ENCODE data around the gene TBC1D25. TPM values are rescaled to one million over a fixed set of nuclear protein-coding genes. Genes with fewer than 3 reads are reported as not detected.
A peak's percentile ranks its signal among the peaks of the same experiment; 100 is the strongest.

The TBC1D25 gene
- 10 to 100 TPM in 3 of 4 donors, 1 to 10 TPM in 1; 9.9 to 15.9 (median 12.2) TPM for total RNA-seq

- 1 to 41% methylated on average over 23 to 35 of the region's 59 CpGs for WGBS, 2 donors
- Histone ChIP-seq H3K4me3 (peak within 1 kb of the TSS; percentile 55 to 80 (median 72)), H3K9me3 (no peaks in the 10 kb centered on the region), H3K27ac (peak within 1 kb of the TSS; percentile 92 to 97 (median 95)), H3K4me1 (peaks cover 0 to 11% (median 2%) of the 10 kb centered on the region in 4 donors), H3K27me3 (no peaks in the 10 kb centered on the region), H3K36me3 (peaks cover 0 to 20% (median 0%) of the 10 kb centered on the region in 3 donors)
- TF ChIP-seq, protein P1, sequence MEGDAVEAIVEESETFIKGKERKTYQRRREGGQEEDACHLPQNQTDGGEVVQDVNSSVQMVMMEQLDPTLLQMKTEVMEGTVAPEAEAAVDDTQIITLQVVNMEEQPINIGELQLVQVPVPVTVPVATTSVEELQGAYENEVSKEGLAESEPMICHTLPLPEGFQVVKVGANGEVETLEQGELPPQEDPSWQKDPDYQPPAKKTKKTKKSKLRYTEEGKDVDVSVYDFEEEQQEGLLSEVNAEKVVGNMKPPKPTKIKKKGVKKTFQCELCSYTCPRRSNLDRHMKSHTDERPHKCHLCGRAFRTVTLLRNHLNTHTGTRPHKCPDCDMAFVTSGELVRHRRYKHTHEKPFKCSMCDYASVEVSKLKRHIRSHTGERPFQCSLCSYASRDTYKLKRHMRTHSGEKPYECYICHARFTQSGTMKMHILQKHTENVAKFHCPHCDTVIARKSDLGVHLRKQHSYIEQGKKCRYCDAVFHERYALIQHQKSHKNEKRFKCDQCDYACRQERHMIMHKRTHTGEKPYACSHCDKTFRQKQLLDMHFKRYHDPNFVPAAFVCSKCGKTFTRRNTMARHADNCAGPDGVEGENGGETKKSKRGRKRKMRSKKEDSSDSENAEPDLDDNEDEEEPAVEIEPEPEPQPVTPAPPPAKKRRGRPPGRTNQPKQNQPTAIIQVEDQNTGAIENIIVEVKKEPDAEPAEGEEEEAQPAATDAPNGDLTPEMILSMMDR (IDR thresholded peaks at IDR 0.05): peak; percentile 33 to 65 (median 46)
- TF ChIP-seq EP300 (IDR thresholded peaks at IDR 0.05) (peak; percentile 72 to 73), POLR2A (IDR thresholded peaks at IDR 0.05) (peak in 1 of 2 donors; percentile 70)
- peak; percentile 93 to 94 for DNase-seq (ENCODE audit: low spot score in 2 of 2)
Observed at GRCh38 chrX:48539345-48540027, at the start of gene TBC1D25. TSS of gene TBC1D25 (plus strand) at chrX:48539714. CDS start at chrX:48539798, 84 bp downstream.

DNA sequence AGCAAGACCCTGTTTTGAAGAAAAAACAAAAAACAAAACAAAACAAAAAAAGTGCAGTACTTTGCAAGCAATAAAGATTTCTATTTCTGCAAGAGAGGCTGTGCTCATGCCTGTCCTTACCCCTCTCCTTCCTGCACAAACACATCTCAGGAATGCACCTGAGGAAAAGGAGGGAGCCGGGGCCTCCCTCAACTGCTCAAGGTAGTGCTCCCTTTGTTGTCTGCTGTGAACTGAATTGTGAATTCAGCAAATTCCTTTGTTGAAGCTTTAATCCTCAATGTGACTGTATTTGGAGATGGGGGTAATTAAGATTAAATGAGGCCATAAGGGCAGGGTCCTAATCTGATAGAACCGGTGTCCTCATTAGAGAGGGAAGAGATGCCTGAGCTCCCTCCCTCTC, 49.6 kb upstream of the TBC1D25 start:
- no peaks in the 10 kb centered on the region for H3K9me3 ChIP-seq
- whole genome bisulfite sequencing, 2 donors: 75 to 88% methylated on average over 2 of the region's 2 CpGs
- H3K4me1 ChIP-seq: no peaks in the 10 kb centered on the region
- DNase-seq (ENCODE audit: low spot score in 2 of 2): no peak
- peaks cover 0 to 11% (median 0%) of the 10 kb centered on the region in 3 donors for H3K36me3 ChIP-seq
- no peak overlapping the region for H3K4me3 ChIP-seq
- TF ChIP-seq, protein P1 (IDR thresholded peaks at IDR 0.05): no peak
- TF ChIP-seq POLR2A (IDR thresholded peaks at IDR 0.05) (no peak), EP300 (IDR thresholded peaks at IDR 0.05) (no peak)
- H3K27ac ChIP-seq: no peak overlapping the region
- H3K27me3 ChIP-seq: no peaks in the 10 kb centered on the region

DNA sequence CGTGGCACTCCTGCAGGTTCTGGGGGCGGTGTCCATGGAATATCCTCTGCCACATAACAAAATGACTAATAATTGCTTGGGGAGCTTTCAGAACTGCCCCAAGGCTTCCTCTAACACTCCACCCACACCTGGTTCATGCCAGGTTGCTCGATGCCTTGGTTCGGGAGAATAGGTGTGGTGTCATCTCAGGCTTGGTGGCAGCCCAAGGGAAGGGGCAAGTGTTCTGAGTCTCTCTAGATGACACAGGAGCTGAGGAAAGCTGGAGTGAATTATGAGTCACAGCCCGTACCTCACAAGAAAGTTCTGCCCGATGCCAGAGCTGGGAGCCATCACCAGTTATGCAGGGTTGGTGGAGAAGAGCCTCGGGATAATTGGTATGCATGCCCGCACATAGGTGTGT, 48.9 kb upstream of the TBC1D25 start:
- no peak for DNase-seq (ENCODE audit: low spot score in 2 of 2)
- no peaks in the 10 kb centered on the region for H3K9me3 ChIP-seq
- no peaks in the 10 kb centered on the region for H3K4me1 ChIP-seq
- H3K27me3 ChIP-seq: no peaks in the 10 kb centered on the region
- H3K36me3 ChIP-seq: peaks cover 0 to 8% (median 0%) of the 10 kb centered on the region in 3 donors
- H3K4me3 ChIP-seq: no peak overlapping the region
- TF ChIP-seq EP300 (IDR thresholded peaks at IDR 0.05) (no peak), POLR2A (IDR thresholded peaks at IDR 0.05) (no peak)
- TF ChIP-seq, protein P1 (IDR thresholded peaks at IDR 0.05): no peak
- 71 to 77% methylated on average over 6 to 8 of the region's 8 CpGs for WGBS, 2 donors
- H3K27ac ChIP-seq: no peak overlapping the region

- Histone ChIP-seq H3K36me3 (peaks cover 0 to 4% (median 0%) of the 10 kb centered on the region in 3 donors), H3K4me1 (no peaks in the 10 kb centered on the region), H3K27ac (no peak overlapping the region), H3K9me3 (no peaks in the 10 kb centered on the region), H3K4me3 (no peak overlapping the region), H3K27me3 (no peaks in the 10 kb centered on the region)
- 80 to 93% methylated on average over 9 of the region's 9 CpGs for WGBS, 2 donors
- no peak for DNase-seq (ENCODE audit: low spot score in 2 of 2)
- TF ChIP-seq POLR2A (IDR thresholded peaks at IDR 0.05) (no peak), EP300 (IDR thresholded peaks at IDR 0.05) (no peak)
- TF ChIP-seq, protein P1 (IDR thresholded peaks at IDR 0.05): no peak
Observed at GRCh38 chrX:48491809-48492208, 47.7 kb upstream of the TBC1D25 start.

DNA sequence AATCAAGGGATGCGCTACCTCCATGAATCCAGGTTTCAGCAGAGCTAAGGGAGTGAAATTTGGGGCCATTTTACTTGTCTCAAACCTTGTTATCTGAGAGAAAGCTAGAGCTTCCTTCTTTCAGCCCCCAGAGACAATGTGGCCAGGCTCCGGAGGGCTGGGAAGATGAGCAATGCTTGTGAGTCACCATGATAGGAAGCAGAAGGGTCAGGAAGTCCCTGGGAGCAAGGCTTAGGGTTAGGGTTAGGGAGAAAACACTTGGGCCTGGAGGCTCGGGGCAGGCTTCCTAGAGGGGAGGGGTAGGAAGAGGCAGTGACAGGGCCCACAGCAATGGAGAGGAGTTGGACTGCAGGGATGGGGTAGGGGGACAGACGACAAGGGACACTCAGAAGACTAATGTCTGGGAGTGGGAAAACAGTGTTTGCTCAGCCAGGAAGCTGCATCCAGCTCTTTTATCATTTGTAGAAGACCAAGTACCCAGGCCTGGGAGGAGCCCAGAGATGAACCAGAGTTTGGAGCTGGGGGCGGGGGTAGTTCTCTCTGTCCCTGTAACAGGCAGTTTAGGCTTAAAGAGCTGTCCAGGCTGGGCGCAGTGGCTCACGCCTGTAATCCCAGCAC, 47.1 kb upstream of the TBC1D25 start:
- TF ChIP-seq, protein P1 (IDR thresholded peaks at IDR 0.05): no peak
- TF ChIP-seq POLR2A (IDR thresholded peaks at IDR 0.05) (no peak), EP300 (IDR thresholded peaks at IDR 0.05) (no peak)
- DNase-seq (ENCODE audit: low spot score in 2 of 2): no peak
- WGBS, 2 donors: 48 to 73% methylated on average over 4 to 7 of the region's 7 CpGs

More for the DNA sequence above, 47.1 kb upstream of the TBC1D25 start:
- H3K4me1 ChIP-seq: no peaks in the 10 kb centered on the region
- H3K27ac ChIP-seq: no peak overlapping the region
- no peaks in the 10 kb centered on the region for H3K36me3 ChIP-seq
- no peaks in the 10 kb centered on the region for H3K9me3 ChIP-seq
- no peaks in the 10 kb centered on the region for H3K27me3 ChIP-seq
- no peak overlapping the region for H3K4me3 ChIP-seq
